GM19351 (cell line): Measurements from ENCODE around the gene SEMA3E.

Source experiments
- ATAC-seq: cut with Tn5 transposase; IDR thresholded peaks from one replicate; pipeline ENCODE4 v1.9.1; 2021; ENCODE audit warnings: mild to moderate bottlenecking, moderate library complexity; ENCODE audit not compliant: unreplicated experiment

Gene SEMA3E

GRCh38 chr7:83643012-83643411 is 5.9 kb downstream of the SEMA3E start:
- ATAC-seq: no peak

GRCh38 chr7:83640731-83641537 is 8.0 kb downstream of the SEMA3E start:
- ATAC-seq: no peak

- ATAC-seq: no peak
Measured at GRCh38 chr7:83640240-83640639, 8.7 kb downstream of the SEMA3E start.

GRCh38 chr7:83633516-83633915 is 15.4 kb downstream of the SEMA3E start:
- no peak for ATAC-seq

- ATAC-seq: no peak
Measured at GRCh38 chr7:83629117-83629880, 19.6 kb downstream of the SEMA3E start.

- no peak for ATAC-seq
Measured at GRCh38 chr7:83617858-83618257, 31.1 kb downstream of the SEMA3E start.

GRCh38 chr7:83614112-83614511 is 34.8 kb downstream of the SEMA3E start:
- ATAC-seq: no peak

GRCh38 chr7:83613232-83613631 is 35.7 kb downstream of the SEMA3E start:
- ATAC-seq: peak; percentile 56

GRCh38 chr7:83611776-83612175 is 37.2 kb downstream of the SEMA3E start:
- no peak for ATAC-seq

- ATAC-seq: no peak
Measured at GRCh38 chr7:83610649-83611304, 38.2 kb downstream of the SEMA3E start.

GRCh38 chr7:83608716-83609115 is 40.2 kb downstream of the SEMA3E start:
- ATAC-seq: no peak

GRCh38 chr7:83603649-83604048 is 45.3 kb downstream of the SEMA3E start:
- ATAC-seq: no peak

GRCh38 chr7:83599131-83599530 is 49.8 kb downstream of the SEMA3E start:
- ATAC-seq: no peak

GRCh38 chr7:83593921-83594475 is 54.9 kb downstream of the SEMA3E start:
- no peak for ATAC-seq

GRCh38 chr7:83588602-83589240 is 60.2 kb downstream of the SEMA3E start:
- no peak for ATAC-seq

- ATAC-seq: no peak
Measured at GRCh38 chr7:83586281-83586680, 62.7 kb downstream of the SEMA3E start.

- no peak for ATAC-seq
Measured at GRCh38 chr7:83581667-83582435, 67.1 kb downstream of the SEMA3E start.

- no peak for ATAC-seq
Measured at GRCh38 chr7:83579740-83580139, 69.2 kb downstream of the SEMA3E start.

- no peak for ATAC-seq
Measured at GRCh38 chr7:83575436-83575835, 73.5 kb downstream of the SEMA3E start.

GRCh38 chr7:83574616-83575015 is 74.3 kb downstream of the SEMA3E start:
- no peak for ATAC-seq
